ENCODE measurements around the gene INPP5B.

Gene INPP5B

GRCh38 chr1:37901893-37902225 is 45.0 kb downstream of the INPP5B start:
- TF ChIP-seq REST (IDR thresholded peaks at IDR 0.05; ENCODE audit: insufficient read depth in 1 of 2, low read depth in 2 of 2, low read length in 2 of 2) (no peak), SIN3A (IDR thresholded peaks at IDR 0.05; ENCODE audit: borderline replicate concordance, insufficient read depth, low read length) (no peak), POLR2AphosphoS5 (IDR thresholded peaks at IDR 0.05; ENCODE audit: low read depth, low read length) (no peak), TAF1 (IDR thresholded peaks at IDR 0.05; ENCODE audit: borderline replicate concordance, insufficient read depth, low read length) (no peak), FOXP2 (optimal IDR thresholded peaks at IDR 0.05; ENCODE audit: borderline replicate concordance, extremely low read depth, extremely low read length, insufficient read depth) (no peak)

- no peak for TF ChIP-seq POLR2AphosphoS5 (IDR thresholded peaks at IDR 0.05; ENCODE audit: low read depth, low read length)
Observed at GRCh38 chr1:37901191-37901892, 45.5 kb downstream of the INPP5B start.

- no peak for TF ChIP-seq SIN3A (IDR thresholded peaks at IDR 0.05; ENCODE audit: borderline replicate concordance, insufficient read depth, low read length)
- TF ChIP-seq TAF1 (IDR thresholded peaks at IDR 0.05; ENCODE audit: borderline replicate concordance, insufficient read depth, low read length) = no peak
- no peak for TF ChIP-seq FOXP2 (optimal IDR thresholded peaks at IDR 0.05; ENCODE audit: borderline replicate concordance, extremely low read depth, extremely low read length, insufficient read depth)
- no peak for TF ChIP-seq POLR2AphosphoS5 (IDR thresholded peaks at IDR 0.05; ENCODE audit: low read depth, low read length)
- no peak for TF ChIP-seq REST (IDR thresholded peaks at IDR 0.05; ENCODE audit: insufficient read depth in 1 of 2, low read depth in 2 of 2, low read length in 2 of 2)
Observed at GRCh38 chr1:37893673-37894072, 53.2 kb downstream of the INPP5B start.

GRCh38 chr1:37892151-37893047 is 54.5 kb downstream of the INPP5B start:
- TF ChIP-seq TAF1 (IDR thresholded peaks at IDR 0.05; ENCODE audit: borderline replicate concordance, insufficient read depth, low read length) = no peak
- TF ChIP-seq POLR2AphosphoS5 (IDR thresholded peaks at IDR 0.05; ENCODE audit: low read depth, low read length) = no peak
- no peak for TF ChIP-seq FOXP2 (optimal IDR thresholded peaks at IDR 0.05; ENCODE audit: borderline replicate concordance, extremely low read depth, extremely low read length, insufficient read depth)
- TF ChIP-seq REST (IDR thresholded peaks at IDR 0.05; ENCODE audit: insufficient read depth in 1 of 2, low read depth in 2 of 2, low read length in 2 of 2) = no peak
- TF ChIP-seq SIN3A (IDR thresholded peaks at IDR 0.05; ENCODE audit: borderline replicate concordance, insufficient read depth, low read length) = no peak

GRCh38 chr1:37890378-37891014 is 56.4 kb downstream of the INPP5B start:
- TF ChIP-seq POLR2AphosphoS5 (IDR thresholded peaks at IDR 0.05; ENCODE audit: low read depth, low read length) = no peak
- TF ChIP-seq FOXP2 (optimal IDR thresholded peaks at IDR 0.05; ENCODE audit: borderline replicate concordance, extremely low read depth, extremely low read length, insufficient read depth) = no peak
- no peak for TF ChIP-seq TAF1 (IDR thresholded peaks at IDR 0.05; ENCODE audit: borderline replicate concordance, insufficient read depth, low read length)
- TF ChIP-seq REST (IDR thresholded peaks at IDR 0.05; ENCODE audit: insufficient read depth in 1 of 2, low read depth in 2 of 2, low read length in 2 of 2) = no peak
- no peak for TF ChIP-seq SIN3A (IDR thresholded peaks at IDR 0.05; ENCODE audit: borderline replicate concordance, insufficient read depth, low read length)
